ENCODE measurements around the gene GLI2. TPM values are rescaled to one million over a fixed set of nuclear protein-coding genes. Genes with fewer than 3 reads are reported as not detected.

The GLI2 gene
- total and polyA plus RNA-seq, 9 donors, result 5.9 to 53.0 (median 36.3) TPM

GRCh38 chr2:120701096-120701495 is 34.6 kb upstream of the GLI2 start:
- H3K27me3 ChIP-seq, result no peaks in the 10 kb centered on the region
- intact Hi-C loops (cut with DNase I), result no loop called here
- H3K4me3 ChIP-seq, result no peak overlapping the region
- no peaks in the 10 kb centered on the region for H3K36me3 ChIP-seq
- 81 to 89% (median 85%) methylated on average over 7 of the region's 7 CpGs for WGBS, 3 donors
- no peaks in the 10 kb centered on the region for H3K9me3 ChIP-seq
- TF ChIP-seq POLR2A (IDR thresholded peaks at IDR 0.05) (no peak), EP300 (IDR thresholded peaks at IDR 0.05) (no peak), CTCF (IDR thresholded peaks at IDR 0.05) (no peak)
- DNase-seq, result no peak
- no peaks in the 10 kb centered on the region for H3K4me1 ChIP-seq (ENCODE audit: insufficient read depth)
- no peak overlapping the region for H3K27ac ChIP-seq

- WGBS, 3 donors, result 85 to 96% (median 94%) methylated on average over 3 of the region's 3 CpGs
- peak in 1 of 5 donors; percentile 11 for DNase-seq
- Histone ChIP-seq H3K27ac (no peak overlapping the region), H3K4me3 (no peak overlapping the region), H3K36me3 (no peaks in the 10 kb centered on the region), H3K4me1 (ENCODE audit: insufficient read depth) (no peaks in the 10 kb centered on the region), H3K27me3 (no peaks in the 10 kb centered on the region), H3K9me3 (no peaks in the 10 kb centered on the region)
- intact Hi-C loops (cut with DNase I), result no loop called here
- no peak for TF ChIP-seq EP300 (IDR thresholded peaks at IDR 0.05)
- no peak for TF ChIP-seq POLR2A (IDR thresholded peaks at IDR 0.05)
- TF ChIP-seq CTCF (IDR thresholded peaks at IDR 0.05), result no peak
These were observed 34.2 kb upstream of the GLI2 start for GRCh38 chr2:120701499-120701898.

- DNase-seq, result peak in 1 of 5 donors; percentile 13
- intact Hi-C loops (cut with DNase I), result no loop called here
These were observed 33.6 kb upstream of the GLI2 start for GRCh38 chr2:120702061-120702460.

GRCh38 chr2:120702801-120703200 is 32.9 kb upstream of the GLI2 start:
- Histone ChIP-seq H3K27ac (no peak overlapping the region), H3K9me3 (no peaks in the 10 kb centered on the region), H3K4me1 (ENCODE audit: insufficient read depth) (no peaks in the 10 kb centered on the region), H3K27me3 (no peaks in the 10 kb centered on the region), H3K36me3 (no peaks in the 10 kb centered on the region), H3K4me3 (no peak overlapping the region)
- intact Hi-C loops (cut with DNase I), result no loop called here
- DNase-seq, result peak in 1 of 5 donors; percentile 18
- TF ChIP-seq EP300 (IDR thresholded peaks at IDR 0.05), result no peak
- no peak for TF ChIP-seq POLR2A (IDR thresholded peaks at IDR 0.05)
- no peak for TF ChIP-seq CTCF (IDR thresholded peaks at IDR 0.05)
- 91 to 94% (median 92%) methylated on average over 13 of the region's 13 CpGs for WGBS, 3 donors

More at GRCh38 chr2:120702061-120702460, 33.6 kb upstream of the GLI2 start:
- 32 to 46% (median 41%) methylated on average over 7 of the region's 7 CpGs for WGBS, 3 donors
- H3K27ac ChIP-seq, result no peak overlapping the region
- TF ChIP-seq CTCF (IDR thresholded peaks at IDR 0.05) (no peak), EP300 (IDR thresholded peaks at IDR 0.05) (no peak), POLR2A (IDR thresholded peaks at IDR 0.05) (no peak)
- no peaks in the 10 kb centered on the region for H3K36me3 ChIP-seq
- no peaks in the 10 kb centered on the region for H3K27me3 ChIP-seq
- no peaks in the 10 kb centered on the region for H3K9me3 ChIP-seq
- no peak overlapping the region for H3K4me3 ChIP-seq
- no peaks in the 10 kb centered on the region for H3K4me1 ChIP-seq (ENCODE audit: insufficient read depth)

Measured in ovary (tissue), 9 donors.